Activated CD4-positive, alpha-beta T cell treated with anti-CD3 and anti-CD28 coated beads for 48 hours (primary cell): ENCODE measurements around the gene SLC47A2.

Source experiments
- DNase-seq: peaks from one replicate; pipeline ENCODE4 v3.0.0-alpha.2; 2020

The SLC47A2 gene

DNA sequence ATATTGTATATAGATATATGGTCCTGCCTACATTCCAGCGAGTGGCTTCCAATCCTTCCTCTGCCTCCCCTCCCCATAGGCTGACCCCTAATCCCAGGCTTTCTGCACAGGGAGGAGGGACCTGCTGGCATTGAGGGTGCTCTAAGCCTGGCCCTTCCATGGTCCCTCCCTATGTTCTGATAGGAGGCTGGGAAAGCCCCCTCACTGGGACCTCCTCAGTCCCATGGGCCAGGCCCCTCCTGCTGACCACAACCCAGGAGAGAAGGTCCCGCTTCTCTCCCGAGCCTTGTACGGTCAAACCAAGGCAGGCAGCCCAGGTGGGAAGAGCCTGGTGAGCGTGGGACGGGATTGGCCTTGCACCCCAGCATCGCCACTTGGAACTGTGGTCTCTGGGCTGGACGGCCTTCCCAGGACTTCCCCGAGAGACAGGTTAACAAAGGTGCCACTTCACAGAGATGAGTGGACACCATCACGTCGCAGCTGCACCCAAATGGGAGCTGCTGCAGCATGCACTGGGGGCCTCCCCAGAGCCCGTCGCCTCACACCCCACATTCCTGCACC lies 30.9 kb upstream of the SLC47A2 start:
- no peak for DNase-seq

DNA sequence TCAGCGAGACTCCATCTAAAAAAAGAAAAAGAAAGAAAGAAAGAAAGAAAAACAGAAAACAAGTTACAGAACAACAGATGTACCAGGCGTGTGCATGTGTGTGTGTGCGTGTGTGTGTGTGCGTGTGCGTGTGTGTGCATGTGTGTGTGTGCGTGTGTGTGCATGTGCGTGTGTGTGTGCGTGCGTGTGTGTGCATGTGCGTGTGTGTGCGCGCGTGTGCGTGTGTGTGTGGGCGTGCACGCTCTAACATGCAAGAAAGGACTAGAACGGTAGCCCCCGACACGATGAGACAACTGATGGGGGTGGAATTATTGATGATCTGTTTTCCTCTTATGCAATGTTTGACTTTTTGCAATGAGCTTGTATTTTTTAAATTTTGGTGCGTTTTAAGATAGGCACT lies 30.1 kb upstream of the SLC47A2 start:
- DNase-seq = no peak

DNA sequence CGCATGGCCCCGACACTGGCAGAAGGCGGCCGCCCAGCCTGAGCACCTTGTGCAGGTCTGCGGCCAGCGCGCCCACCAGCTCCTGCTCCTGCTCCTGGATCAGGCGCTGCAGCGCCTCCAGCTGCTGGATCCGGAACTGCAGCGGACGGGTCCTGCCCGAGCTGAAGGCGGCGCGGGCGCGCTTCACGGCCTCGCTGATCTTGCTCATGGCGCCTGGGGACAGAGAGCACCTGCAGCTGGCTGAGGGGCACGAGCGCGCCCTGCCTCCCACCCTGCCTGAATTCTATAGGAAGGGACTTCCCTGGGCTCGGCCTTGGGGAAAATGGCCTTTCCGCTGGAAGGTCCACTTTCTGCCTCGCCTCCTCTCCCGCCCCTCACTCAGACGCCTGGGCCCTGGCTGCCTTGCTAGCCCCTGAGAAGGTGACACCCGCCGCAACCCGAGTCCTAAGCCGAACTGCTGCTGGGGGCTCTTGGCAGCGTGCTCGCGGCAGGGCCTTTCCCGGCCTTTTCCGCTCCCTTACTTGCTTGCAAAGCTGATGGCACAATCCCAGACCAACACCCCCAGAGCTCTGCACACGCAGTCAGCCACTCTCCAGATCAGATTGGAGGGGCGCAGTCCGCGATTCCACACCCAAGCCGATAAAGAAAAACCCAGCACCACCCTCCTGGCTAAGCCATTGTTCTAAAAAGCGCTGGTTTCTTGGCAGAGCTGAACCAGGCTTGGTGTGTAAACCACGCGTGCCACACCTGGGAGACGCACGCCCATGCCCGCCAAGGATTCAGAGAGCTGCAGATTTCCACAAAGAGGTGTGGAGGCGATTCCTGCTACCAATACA lies 28.8 kb upstream of the SLC47A2 start:
- DNase-seq = peak; percentile 94

DNA sequence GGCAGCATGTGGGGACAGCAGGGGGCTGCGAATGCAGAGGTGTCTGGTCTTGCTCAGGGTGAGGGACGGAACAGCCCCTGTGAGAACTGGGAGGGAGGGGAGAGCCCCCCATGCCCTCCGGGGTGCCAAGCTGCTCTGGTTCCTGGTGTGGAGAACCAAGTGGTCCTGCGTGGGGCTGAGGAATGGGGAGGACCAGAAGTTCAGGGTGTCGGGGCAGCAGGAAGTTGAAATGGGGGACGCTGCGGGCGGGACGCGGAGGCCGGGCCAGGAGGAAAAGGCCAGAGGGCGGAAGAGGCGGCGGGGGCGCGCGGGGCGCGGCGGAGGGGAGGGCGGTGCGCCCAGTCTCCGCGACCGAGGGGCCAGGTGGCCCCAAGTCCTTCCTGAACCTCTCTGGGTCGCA lies 28.1 kb upstream of the SLC47A2 start:
- DNase-seq = peak; percentile 14

DNA sequence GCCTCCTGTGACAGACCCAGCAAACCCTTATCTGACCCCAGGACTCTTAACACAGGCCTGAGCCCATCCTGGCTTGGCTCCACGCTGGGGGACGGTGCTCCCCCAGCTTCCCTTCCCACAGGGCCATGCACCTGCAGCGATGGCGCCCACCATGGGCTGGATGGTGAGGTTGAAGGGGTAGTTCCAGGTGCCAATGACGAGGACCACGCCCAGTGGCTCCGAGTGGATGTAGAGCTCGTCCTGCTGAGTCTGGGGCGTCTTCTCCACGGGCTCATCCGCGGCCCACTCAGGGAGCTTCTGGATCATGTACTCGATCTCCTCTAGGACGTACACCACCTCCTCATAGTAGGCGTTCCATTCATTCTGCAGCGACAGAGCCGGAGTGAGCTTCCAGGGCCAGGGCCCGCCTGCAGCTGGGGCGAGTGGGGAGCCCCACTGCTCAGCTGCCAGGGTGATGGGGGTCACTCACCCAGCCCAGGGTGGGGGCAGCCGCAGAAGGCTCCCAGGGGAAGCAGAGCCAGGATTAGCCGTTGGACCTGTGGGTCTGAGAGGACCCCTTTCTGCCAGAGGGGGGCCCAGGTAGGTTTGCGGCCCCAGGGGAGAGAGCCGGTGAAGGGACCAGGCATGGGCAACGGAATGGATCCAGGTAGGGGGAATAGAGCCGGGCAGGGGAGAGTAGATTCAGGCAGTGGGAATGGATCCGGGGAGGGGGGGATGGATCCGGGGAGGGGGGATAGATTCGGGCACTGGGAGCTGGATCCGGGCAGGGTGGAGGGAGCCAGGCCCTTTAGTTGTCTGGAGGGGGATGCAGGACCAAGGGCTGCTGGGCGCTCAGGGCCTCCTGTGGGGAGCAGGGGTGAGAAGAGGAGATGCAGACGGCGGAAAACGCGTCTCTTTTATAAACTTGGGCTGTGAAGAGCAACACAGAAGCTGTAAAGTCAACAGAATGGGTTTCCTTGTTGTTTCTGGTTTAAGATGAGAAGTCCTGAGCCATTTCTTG lies 27.0 kb upstream of the SLC47A2 start:
- no peak for DNase-seq

DNA sequence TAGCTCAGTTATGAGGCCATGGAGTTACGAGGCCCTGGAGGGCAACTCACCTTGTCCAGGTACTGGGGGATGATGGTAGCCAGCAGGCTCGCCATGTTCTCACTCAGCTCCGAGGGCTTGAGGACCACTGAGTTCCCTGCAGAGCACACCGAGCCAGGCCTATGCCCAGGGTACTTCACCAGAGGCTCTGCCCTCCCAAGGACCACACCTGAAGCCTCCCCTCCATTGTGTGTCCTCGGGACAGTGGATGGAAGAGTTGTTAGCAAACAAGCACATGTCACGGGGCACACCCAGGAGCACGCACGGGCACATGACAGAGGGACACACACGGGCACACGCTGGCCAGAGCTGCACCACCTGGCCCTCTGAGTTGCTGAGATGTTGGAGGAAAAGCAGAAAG lies 26.1 kb upstream of the SLC47A2 start:
- no peak for DNase-seq

DNA sequence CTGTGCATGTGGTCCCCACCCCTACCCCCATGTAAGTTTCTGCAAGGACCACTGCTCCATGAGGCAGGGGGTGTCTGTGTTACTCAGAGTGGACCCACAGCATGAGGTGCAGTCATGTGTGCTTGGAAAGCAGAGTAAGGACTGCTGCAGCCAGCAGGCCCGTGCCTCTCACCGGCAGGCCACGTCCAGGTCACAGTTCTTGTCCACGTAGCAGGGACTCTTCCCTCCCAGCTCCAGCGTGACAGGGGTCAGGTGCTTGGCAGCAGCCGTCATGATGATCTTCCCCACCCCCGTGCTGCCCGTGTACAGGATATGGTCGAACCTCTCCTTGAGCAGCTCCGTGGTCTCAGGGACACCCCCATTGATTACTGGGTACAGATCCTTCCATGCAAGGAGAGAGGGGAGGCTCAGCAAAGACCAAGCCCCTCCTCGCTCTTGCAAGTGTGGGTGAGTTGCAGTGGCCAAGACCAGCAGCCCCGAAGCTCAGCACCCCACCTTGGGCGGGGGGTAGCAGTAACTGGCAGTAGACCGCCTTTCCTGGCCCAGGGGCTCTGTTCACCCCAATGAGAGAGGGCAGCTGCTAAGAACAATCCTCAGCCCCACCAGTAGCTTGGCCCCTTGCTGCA lies 25.6 kb upstream of the SLC47A2 start:
- no peak for DNase-seq

DNA sequence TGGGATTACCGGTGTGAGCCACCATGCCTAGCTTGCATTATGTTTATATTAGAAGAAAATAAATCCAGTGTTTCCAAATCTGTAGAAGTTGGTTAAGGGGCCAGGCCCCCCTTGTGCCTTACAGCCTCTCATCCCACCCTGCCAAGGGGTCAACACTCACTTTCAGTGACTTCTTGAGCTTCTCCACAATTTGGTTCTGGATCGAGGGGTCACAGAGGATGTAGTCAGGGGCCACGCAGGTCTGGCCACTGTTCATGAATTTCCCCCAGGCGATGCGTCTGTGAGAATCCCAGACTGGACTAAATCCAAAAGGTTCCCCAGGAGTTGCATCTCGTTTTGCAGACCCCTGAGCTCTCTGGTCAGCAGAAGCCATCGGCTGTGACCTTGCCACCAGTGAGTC lies 24.5 kb upstream of the SLC47A2 start:
- DNase-seq = no peak

DNA sequence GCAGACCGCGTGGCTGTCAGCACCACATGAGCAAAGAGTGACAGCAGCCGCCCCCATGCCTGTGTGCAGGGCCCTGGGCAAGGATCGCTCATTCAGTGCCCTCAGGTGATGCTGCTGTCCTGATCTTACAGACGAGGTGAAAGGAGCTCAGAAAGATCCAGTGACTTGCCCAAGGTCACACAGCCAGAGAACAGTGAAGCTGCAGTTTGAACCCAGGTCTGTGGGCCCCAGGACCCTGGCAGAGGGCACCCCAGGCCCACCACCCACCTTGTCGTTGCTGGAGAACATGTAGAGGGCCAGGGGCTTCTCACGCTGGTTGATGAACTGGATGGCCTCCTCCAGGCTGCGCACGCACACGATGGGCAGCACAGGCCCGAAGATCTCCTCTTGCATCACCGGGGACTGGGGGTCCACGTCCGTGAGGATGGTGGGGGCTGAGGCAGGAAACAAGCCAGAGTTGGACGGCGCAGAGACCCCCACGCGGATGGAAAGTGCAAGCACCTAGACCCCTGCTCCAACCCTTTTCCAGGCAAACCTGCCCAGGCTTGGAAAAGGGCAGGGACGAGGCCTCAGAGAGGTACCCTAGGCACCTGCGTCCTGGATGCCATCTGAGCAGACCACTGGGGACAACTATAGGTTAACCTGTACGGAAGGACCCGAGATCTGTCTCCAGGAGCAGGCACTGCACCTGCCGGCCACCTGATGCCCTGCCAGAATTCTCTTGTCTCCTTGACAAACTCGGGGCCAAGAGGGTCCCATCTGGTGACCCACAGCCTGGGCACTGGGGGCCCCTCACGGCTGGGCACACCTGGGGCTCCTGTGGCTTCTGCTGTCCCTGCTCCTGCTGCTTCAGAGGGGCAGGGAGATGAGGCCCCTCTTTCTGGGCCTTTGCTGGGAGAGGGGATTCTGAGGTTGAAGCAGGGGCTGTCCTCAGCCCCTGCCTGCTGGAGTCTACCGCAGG lies 23.1 kb upstream of the SLC47A2 start:
- DNase-seq = no peak

DNA sequence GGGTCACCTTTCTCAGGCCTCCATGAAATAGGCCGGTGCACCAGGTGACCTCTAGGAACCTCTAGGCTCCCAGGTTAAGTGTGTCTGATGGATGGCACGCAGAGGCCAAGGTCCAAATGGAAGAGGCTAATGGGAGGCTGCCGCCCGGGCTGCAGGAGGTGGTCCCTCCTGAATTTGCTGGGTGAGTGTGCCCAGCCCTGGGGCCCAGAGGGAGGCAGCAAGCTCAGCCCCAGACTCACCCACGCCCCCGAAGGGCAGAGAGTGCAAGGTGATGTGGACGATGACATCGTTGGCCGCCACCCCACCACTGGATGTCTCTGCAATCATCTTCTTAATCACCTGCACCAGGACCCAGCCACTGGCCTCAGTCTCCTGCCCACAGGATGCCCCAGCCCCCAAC lies 22.4 kb upstream of the SLC47A2 start:
- DNase-seq = no peak

DNA sequence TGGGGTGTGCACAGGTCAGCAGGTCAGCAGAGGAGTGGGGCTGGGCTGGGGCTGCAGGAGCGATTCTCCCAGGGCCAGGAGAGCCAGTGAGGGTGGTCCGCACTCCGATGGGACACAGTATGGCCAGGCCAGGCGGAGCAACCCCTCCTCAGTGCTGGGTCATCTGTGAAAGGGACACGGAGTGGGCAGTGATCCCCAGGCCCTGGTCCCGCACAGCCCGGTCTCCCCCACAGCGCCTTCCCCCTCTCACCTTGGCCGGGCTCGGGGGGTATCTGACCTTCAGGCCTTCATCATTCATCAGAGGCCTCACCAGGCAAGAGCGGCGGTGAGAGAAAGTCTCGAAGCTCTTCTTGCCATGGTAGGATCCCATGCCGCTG lies 21.7 kb upstream of the SLC47A2 start:
- DNase-seq = no peak

DNA sequence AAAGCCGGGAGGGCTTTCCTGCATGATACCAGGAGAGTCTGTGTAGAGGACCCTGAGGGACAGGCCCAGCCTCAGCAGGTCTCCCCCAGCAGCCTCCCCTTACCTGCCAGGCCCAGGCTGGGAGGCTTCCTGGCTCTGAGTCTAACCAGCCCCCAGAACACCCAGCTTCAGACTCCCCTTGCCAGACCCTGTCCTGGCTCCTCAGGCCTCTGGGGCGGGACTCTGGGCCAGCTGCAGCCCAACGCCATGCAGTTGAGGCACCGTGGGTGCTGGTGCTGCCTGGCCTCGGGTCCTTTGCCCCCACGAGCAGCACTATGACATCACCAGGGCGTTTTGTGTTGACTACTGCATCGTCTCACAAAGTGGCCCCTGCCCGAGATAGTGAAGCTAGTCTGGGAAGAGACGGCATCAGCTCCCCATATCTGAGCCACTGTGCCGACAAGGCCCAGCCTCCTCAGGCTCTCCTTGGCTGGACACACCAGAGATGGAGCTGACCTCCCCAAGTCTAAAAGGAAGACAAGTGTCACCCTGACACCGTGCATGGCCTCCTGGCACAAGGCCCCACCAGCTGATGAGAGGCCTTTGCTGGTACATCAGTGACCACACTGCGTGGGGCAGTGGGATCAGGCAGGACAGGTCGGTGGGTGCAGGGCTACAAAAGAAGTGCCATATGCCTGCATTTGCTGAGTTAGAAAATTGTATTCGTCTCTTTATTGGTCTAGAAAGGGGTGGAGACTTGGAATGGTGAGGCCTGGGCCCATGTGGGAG lies 21.1 kb upstream of the SLC47A2 start:
- DNase-seq = no peak

DNA sequence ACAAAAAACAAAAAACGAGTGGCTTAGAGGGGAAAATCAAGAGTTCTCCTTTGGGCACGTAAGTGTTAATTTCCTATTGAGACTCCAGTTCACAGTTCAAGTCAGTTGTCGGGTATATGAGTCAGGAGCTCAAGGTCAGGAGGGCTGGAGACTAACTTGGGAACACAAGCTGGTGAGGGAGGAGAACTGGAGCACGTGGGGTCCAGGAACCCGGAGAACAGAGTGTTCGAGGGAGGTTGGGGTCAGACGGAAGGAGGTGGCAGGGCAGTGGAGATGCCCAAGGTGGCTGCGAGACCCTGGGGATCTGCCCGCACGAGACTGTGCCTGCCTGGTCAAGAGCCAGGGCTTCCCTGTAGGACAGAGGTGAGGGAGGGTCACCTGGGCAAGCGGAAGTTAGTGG lies 19.7 kb upstream of the SLC47A2 start:
- DNase-seq = no peak

DNA sequence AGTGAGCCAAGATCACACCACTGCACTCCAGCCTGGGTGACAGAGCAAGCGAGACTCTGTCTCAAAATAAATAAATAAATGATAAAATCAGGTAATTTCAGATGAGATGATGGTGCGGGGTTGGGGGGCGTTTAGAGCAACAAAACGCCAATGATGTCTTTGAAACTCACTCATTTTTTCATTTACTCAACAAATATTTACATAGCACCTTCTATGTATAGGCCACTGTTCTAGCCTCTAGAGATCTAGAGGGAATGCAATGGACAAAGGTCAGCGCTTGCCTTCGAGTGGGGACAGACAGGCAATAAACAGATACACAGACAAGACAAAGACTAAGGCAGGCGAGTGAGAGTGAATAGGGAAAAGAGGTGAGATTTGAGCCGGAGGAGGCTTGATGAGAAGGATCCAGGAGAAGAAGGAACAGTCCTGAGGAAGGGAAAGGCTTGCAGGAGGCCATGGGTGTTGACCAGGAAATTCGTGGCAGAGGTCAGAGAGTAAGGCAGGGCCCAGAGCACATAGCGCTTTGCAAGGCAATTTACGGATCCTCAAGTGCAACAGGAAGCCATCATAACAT lies 17.7 kb upstream of the SLC47A2 start:
- no peak for DNase-seq

DNA sequence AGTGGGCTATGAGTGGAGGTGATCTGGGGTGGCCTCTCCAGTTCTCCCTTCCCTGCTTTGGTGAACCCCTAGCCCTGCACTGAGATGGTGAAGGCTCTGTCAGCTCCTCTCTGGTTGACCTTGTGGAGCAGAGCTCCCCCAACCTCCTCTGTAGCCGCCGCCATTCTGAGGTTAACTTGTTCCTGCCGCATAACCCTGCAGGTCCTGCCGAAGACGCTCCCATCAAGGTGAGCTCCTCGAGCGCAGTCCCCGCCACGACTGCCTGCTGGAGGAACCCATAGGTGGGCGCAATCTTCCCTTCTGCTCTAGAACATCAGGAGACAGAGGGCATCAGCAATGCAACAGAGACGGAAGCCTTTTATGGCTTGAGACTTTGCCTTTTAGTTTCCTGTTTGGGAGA lies 15.2 kb upstream of the SLC47A2 start:
- no peak for DNase-seq

DNA sequence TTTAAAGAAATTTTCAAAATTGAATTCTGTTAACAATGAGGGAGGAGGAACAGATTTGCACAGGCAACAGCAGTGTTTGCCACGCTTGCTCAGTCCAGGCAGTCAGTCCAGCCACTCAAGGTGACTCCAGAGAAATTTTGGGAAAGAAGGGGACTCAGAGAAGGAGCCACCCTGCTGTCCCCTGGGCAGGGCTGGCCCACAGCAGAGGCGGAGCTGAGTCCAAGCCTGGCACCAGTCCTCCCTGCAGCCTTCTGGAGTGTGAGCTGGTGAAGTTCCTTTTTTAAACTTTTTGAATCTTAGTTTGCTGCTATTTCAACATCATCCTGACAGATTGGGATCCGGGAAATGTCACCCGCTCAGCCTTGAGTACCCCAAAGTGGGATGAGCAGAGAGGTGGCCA lies 14.5 kb upstream of the SLC47A2 start:
- no peak for DNase-seq

DNA sequence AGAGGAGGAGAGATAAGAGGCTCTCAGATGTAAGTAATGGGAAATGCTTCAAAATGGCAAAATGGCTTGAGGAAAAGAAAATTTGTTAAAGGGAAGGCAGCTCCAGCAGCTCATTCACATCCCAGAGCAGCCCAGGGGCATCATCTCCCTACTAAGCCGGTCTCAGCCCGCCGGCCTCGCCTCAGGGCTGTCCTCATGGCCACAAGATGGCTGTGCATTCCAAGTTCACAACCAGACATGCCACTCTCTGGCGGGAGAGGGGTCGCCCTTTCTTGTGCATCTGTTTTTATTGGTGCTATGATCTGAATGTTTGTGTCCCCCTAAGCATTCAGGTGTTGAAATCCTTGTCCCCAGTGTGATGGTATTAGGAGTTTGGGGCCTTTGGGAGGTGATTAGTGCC lies 13.5 kb upstream of the SLC47A2 start:
- no peak for DNase-seq

DNA sequence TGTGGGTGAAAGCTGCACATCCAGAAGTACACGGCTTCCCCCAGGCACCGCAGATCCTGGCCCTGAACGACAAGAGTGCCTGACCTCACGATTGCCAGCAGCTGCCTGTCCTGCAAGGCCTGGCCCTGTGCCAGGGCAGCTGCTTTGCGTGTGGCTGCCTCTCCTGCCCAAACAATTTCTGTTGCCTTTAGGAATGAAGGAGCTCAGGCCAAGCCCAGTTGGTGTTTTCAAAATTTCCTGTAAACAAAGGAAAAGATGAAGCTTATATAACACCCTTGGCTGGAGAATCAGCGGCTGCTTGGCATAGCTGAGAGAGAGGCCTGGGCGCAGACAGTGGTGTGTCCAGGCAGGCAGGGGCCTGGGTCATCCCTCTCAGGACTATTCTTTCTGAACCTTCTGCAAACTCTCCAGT lies 11.7 kb upstream of the SLC47A2 start:
- DNase-seq = no peak

DNA sequence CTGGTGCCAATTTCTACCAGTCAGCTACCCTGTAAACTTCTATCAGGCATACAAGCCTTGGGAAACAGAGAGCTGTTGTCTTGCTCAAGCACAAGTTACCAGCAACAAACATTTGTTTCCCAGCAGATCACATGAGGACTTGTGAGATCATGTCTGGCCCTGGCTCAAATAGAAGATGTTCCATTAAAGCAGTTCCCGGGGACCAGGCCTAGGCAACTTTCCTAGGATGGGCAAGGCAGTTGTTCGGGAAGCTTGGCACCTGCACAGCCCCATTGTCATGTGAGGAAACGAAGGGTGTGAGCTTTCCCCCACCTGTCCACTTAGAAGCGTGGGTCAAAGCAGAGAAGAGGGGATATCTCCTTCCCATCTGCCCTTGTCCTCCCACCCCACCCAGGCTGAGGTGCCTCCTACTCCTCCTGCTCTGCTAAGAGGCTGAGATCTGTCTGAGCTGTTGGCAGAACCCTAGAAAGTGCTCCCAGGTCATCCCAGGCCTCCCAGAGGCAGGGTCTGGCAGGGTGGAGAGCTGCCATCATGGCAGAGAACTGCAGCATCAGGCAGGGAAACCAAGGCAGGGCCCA lies 11.2 kb upstream of the SLC47A2 start:
- DNase-seq = no peak

DNA sequence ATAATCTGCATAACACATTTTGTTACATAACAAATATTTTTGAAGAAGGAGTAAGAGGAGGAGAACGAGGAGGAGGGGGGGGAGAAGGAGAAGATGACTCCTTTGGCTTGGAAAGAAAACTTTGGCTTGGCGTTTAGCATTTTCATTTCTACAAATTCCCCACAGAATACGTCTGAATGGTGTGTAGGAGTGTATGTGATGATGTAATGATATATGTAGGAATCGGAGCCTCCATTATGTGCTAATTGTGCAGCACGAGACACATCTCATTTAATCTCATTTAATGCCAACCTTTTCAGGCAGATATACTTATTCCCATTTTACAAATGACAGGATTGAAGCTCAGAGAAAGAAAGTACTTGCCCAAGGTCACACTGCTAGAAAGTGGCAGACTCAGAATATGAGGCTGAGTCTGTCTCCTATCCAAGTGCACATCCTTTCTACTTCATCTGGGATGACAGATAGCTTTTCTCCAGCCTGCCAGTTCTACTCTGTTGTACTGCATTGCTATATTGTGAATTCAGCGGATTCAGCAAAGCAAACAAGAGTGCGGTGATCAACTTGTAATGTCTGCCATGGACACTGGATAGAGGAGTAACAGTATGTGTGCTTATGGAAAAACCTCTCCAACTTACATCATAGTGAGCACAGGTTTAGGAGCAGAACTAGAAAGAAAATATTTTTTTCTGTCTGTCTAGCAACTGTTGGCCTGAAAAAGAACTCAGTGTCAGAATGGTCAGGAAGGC lies 10.4 kb upstream of the SLC47A2 start:
- DNase-seq = no peak
